Measurements from ENCODE around the gene PEX14.

PEX14 gene

GRCh38 chr1:10624256-10625050, 149.7 kb downstream of the PEX14 start:
- DNase-seq, result no peak

- DNase-seq, result no peak
Observed at GRCh38 chr1:10625076-10625475, 150.3 kb downstream of the PEX14 start.

- no peak for DNase-seq
Observed at GRCh38 chr1:10625554-10625953, 150.8 kb downstream of the PEX14 start.

GRCh38 chr1:10626131-10626731, 151.5 kb downstream of the PEX14 start:
- DNase-seq, result no peak

- no peak for DNase-seq
Observed at GRCh38 chr1:10626791-10627410, 152.2 kb downstream of the PEX14 start.

GRCh38 chr1:10628685-10629084, 153.9 kb downstream of the PEX14 start:
- DNase-seq, result no peak

- DNase-seq, result no peak
Observed at GRCh38 chr1:10629091-10629815, 154.5 kb downstream of the PEX14 start.

- peak in 1 of 2 experiments; percentile 12 for DNase-seq
Observed at GRCh38 chr1:10629816-10630571, 155.2 kb downstream of the PEX14 start.

GRCh38 chr1:10630661-10631120, 155.9 kb downstream of the PEX14 start:
- no peak for DNase-seq

- DNase-seq, result no peak
Observed at GRCh38 chr1:10631121-10631810, 156.5 kb downstream of the PEX14 start.

- no peak for DNase-seq
Observed at GRCh38 chr1:10631811-10632593, 157.3 kb downstream of the PEX14 start.

- no peak for DNase-seq
Observed at GRCh38 chr1:10632691-10633090, 157.9 kb downstream of the PEX14 start.

- no peak for DNase-seq
Observed at GRCh38 chr1:10633416-10633815, 158.7 kb downstream of the PEX14 start.

GRCh38 chr1:10634075-10634427, 159.3 kb downstream of the PEX14 start:
- DNase-seq, result no peak

GRCh38 chr1:10634428-10635084, 159.8 kb downstream of the PEX14 start:
- peak in 1 of 2 experiments; percentile 31 for DNase-seq

- peak in 1 of 2 experiments; percentile 59 for DNase-seq
Observed at GRCh38 chr1:10635085-10635896, 160.5 kb downstream of the PEX14 start.

GRCh38 chr1:10635992-10636391, 161.2 kb downstream of the PEX14 start:
- peak in 1 of 2 experiments; percentile 39 for DNase-seq

GRCh38 chr1:10637400-10637799, 162.7 kb downstream of the PEX14 start:
- peak in 1 of 2 experiments; percentile 12 for DNase-seq

- no peak for DNase-seq
Observed at GRCh38 chr1:10637834-10638558, 163.2 kb downstream of the PEX14 start.

Measured in NCI-H526 (cell line).